ENCODE results near the gene DIPK2A. TPM values are rescaled to one million over a fixed set of nuclear protein-coding genes. Genes with fewer than 3 reads are reported as not detected.
A peak's percentile ranks its signal among the peaks of the same experiment; 100 is the strongest.

Gene DIPK2A
- total RNA-seq, 2 experiments from 2014 or later: 28.6 to 39.6 TPM

GRCh38 chr3:143952569-143953072, 19.0 kb upstream of the DIPK2A start:
- H3K9me3 ChIP-seq (ENCODE audit: low read length): no peaks in the 10 kb centered on the region
- no peaks in the 10 kb centered on the region for H3K36me3 ChIP-seq (ENCODE audit: insufficient read depth, low read length)
- BruUV-seq (replicated peaks): no TSS peak
- intact Hi-C loops (cut with micrococcal nuclease; ENCODE audit: unreplicated experiment): loop anchor here (10.0 kb wide), 1 partner anchor 178 kb away; no protein-coding TSS in a partner anchor
- no peak for DNase-seq (ENCODE audit: low spot score)
- H3K4me1 ChIP-seq (ENCODE audit: insufficient read depth, low read length, poor library complexity, severe bottlenecking): no peaks in the 10 kb centered on the region
- H3K27ac ChIP-seq (ENCODE audit: low read depth, low read length, poor library complexity, severe bottlenecking): no peak overlapping the region
- no peak overlapping the region for H3K4me3 ChIP-seq (ENCODE audit: low read depth, low read length, poor library complexity, severe bottlenecking)
- H3K79me2 ChIP-seq (ENCODE audit: insufficient read depth, low read depth, low read length): no peaks in the 10 kb centered on the region
- no peaks in the 10 kb centered on the region for H3K9me2 ChIP-seq (ENCODE audit: insufficient read depth, low read length)
- no peaks in the 10 kb centered on the region for H4K20me1 ChIP-seq (ENCODE audit: insufficient read depth, low read length)
- POLR2A ChIA-PET: interaction anchor here (0.6 to 0.9 kb wide), 3 partner anchors 11 to 52 kb away, joined by 3 to 4 read pairs (median 3); no protein-coding TSS in a partner anchor
- H2AFZ ChIP-seq (ENCODE audit: low read length): no peak overlapping the region
- no peak overlapping the region for H3K4me2 ChIP-seq (ENCODE audit: low read length)
- TF ChIP-seq CTCF (conservative IDR thresholded peaks at IDR 0.05; ENCODE audit: low read length) (0 out of 2 replicates have a peak, but pooled peaks have one; percentile 25), EZH2phosphoT487 (IDR thresholded peaks at IDR 0.05; ENCODE audit: borderline replicate concordance, low read depth, low read length) (no peak)
- CTCF ChIA-PET (ENCODE audit: unreplicated experiment): no interaction called here

GRCh38 chr3:143955113-143955512, 16.5 kb upstream of the DIPK2A start:
- POLR2A ChIA-PET: no interaction called here
- TF ChIP-seq EZH2phosphoT487 (IDR thresholded peaks at IDR 0.05; ENCODE audit: borderline replicate concordance, low read depth, low read length) (no peak), CTCF (conservative IDR thresholded peaks at IDR 0.05; ENCODE audit: low read length) (no peak)
- no TSS peak for BruUV-seq (replicated peaks)
- Histone ChIP-seq H4K20me1 (ENCODE audit: insufficient read depth, low read length) (no peaks in the 10 kb centered on the region), H3K4me1 (ENCODE audit: insufficient read depth, low read length, poor library complexity, severe bottlenecking) (no peaks in the 10 kb centered on the region), H3K36me3 (ENCODE audit: insufficient read depth, low read length) (no peaks in the 10 kb centered on the region), H3K4me2 (ENCODE audit: low read length) (no peak overlapping the region), H3K27ac (ENCODE audit: low read depth, low read length, poor library complexity, severe bottlenecking) (no peak overlapping the region), H2AFZ (ENCODE audit: low read length) (no peak overlapping the region), H3K4me3 (ENCODE audit: low read depth, low read length, poor library complexity, severe bottlenecking) (no peak overlapping the region), H3K79me2 (ENCODE audit: insufficient read depth, low read depth, low read length) (no peaks in the 10 kb centered on the region), H3K9me2 (ENCODE audit: insufficient read depth, low read length) (no peaks in the 10 kb centered on the region), H3K9me3 (ENCODE audit: low read length) (no peaks in the 10 kb centered on the region)
- CTCF ChIA-PET (ENCODE audit: unreplicated experiment): no interaction called here
- DNase-seq (ENCODE audit: low spot score): no peak
- intact Hi-C loops (cut with micrococcal nuclease; ENCODE audit: unreplicated experiment): loop anchor here (10.0 kb wide), 1 partner anchor 180 kb away; no protein-coding TSS in a partner anchor

GRCh38 chr3:143956838-143957237, 14.8 kb upstream of the DIPK2A start:
- intact Hi-C loops (cut with micrococcal nuclease; ENCODE audit: unreplicated experiment): loop anchor here (10.0 kb wide), 1 partner anchor 182 kb away; no protein-coding TSS in a partner anchor
- ChIA-PET POLR2A (interaction anchor here (0.9 to 4.0 kb wide), 2 partner anchors 14 to 34 kb away, joined by 4 to 25 read pairs; partner anchors contain the start of gene DIPK2A), CTCF (ENCODE audit: unreplicated experiment) (no interaction called here)
- no peaks in the 10 kb centered on the region for H3K9me2 ChIP-seq (ENCODE audit: insufficient read depth, low read length)
- BruUV-seq (replicated peaks): no TSS peak
- no peak overlapping the region for H3K4me3 ChIP-seq (ENCODE audit: low read depth, low read length, poor library complexity, severe bottlenecking)
- no peak overlapping the region for H2AFZ ChIP-seq (ENCODE audit: low read length)
- TF ChIP-seq CTCF (conservative IDR thresholded peaks at IDR 0.05; ENCODE audit: low read length) (no peak), EZH2phosphoT487 (IDR thresholded peaks at IDR 0.05; ENCODE audit: borderline replicate concordance, low read depth, low read length) (no peak)
- no peaks in the 10 kb centered on the region for H3K9me3 ChIP-seq (ENCODE audit: low read length)
- no peaks in the 10 kb centered on the region for H3K36me3 ChIP-seq (ENCODE audit: insufficient read depth, low read length)
- no peak overlapping the region for H3K4me2 ChIP-seq (ENCODE audit: low read length)
- no peaks in the 10 kb centered on the region for H4K20me1 ChIP-seq (ENCODE audit: insufficient read depth, low read length)
- no peak overlapping the region for H3K27ac ChIP-seq (ENCODE audit: low read depth, low read length, poor library complexity, severe bottlenecking)
- H3K79me2 ChIP-seq (ENCODE audit: insufficient read depth, low read depth, low read length): no peaks in the 10 kb centered on the region
- H3K4me1 ChIP-seq (ENCODE audit: insufficient read depth, low read length, poor library complexity, severe bottlenecking): no peaks in the 10 kb centered on the region
- DNase-seq (ENCODE audit: low spot score): no peak

Measured in OCI-LY7 (cell line).